Suprapubic skin (tissue), 3 donors: Measurements from ENCODE around the gene BTN1A1.
"Not testable (repeated sequence)": the region's sequence is repeated elsewhere in the genome, so short reads cannot be mapped to it uniquely, and the experiment has no call there.

Source experiments
- CTCF ChIP-seq, 2 donors: fragments of 200-600 bp in 1 of 2; fragments of 450-650 bp in 1 of 2; sonication (generic) in 1 of 2; IDR thresholded peaks; one replicate each; pipeline ENCODE4 v1.5.1; 2016 to 2019; ENCODE audit warnings: antibody characterized with exemption in 2 of 2, mild to moderate bottlenecking in 1 of 2, moderate library complexity in 1 of 2
- POLR2A ChIP-seq, 2 donors: fragments of 450-650 bp; IDR thresholded peaks; one replicate each; pipeline ENCODE4 v1.6.1; 2017; ENCODE audit warnings: antibody characterized with exemption in 2 of 2, mild to moderate bottlenecking in 2 of 2, moderate library complexity in 2 of 2

GRCh38 chr6:26522486-26523228 lies 22.6 kb downstream of the BTN1A1 start:
- TF ChIP-seq CTCF, POLR2A (IDR thresholded peaks at IDR 0.05): not testable (repeated sequence)
